SKM-1 (cell line): ENCODE results near the gene TRAPPC12.
"Not testable (repeated sequence)": the region's sequence is repeated elsewhere in the genome, so short reads cannot be mapped to it uniquely, and the experiment has no call there.

Experiments used
- DNase-seq: peaks from one replicate; lab custom pipeline; 2025; ENCODE audit not compliant: unreplicated experiment; lab: John Stamatoyannopoulos, UW

TRAPPC12 gene

GRCh38 chr2:3430740-3431490 is 51.4 kb downstream of the TRAPPC12 start:
- no peak for DNase-seq

- no peak for DNase-seq
Observed at GRCh38 chr2:3432067-3432466, 52.6 kb downstream of the TRAPPC12 start.

- no peak for DNase-seq
Observed at GRCh38 chr2:3432693-3433338, 53.3 kb downstream of the TRAPPC12 start.

- no peak for DNase-seq
Observed at GRCh38 chr2:3433339-3433699, 53.8 kb downstream of the TRAPPC12 start.

GRCh38 chr2:3433776-3434400 is 54.4 kb downstream of the TRAPPC12 start:
- no peak for DNase-seq

- no peak for DNase-seq
Observed at GRCh38 chr2:3434654-3435053, 55.2 kb downstream of the TRAPPC12 start.

GRCh38 chr2:3435445-3435844 is 56.0 kb downstream of the TRAPPC12 start:
- no peak for DNase-seq

- DNase-seq = no peak
Observed at GRCh38 chr2:3440477-3440876, 61.0 kb downstream of the TRAPPC12 start.

GRCh38 chr2:3441465-3441864 is 62.0 kb downstream of the TRAPPC12 start:
- no peak for DNase-seq

GRCh38 chr2:3442185-3442584 is 62.7 kb downstream of the TRAPPC12 start:
- no peak for DNase-seq

- DNase-seq = no peak
Observed at GRCh38 chr2:3443083-3443482, 63.6 kb downstream of the TRAPPC12 start.

GRCh38 chr2:3443506-3444084 is 64.1 kb downstream of the TRAPPC12 start:
- DNase-seq = no peak

GRCh38 chr2:3445891-3446290 is 66.4 kb downstream of the TRAPPC12 start:
- no peak for DNase-seq

- DNase-seq = no peak
Observed at GRCh38 chr2:3446381-3446780, 66.9 kb downstream of the TRAPPC12 start.

GRCh38 chr2:3447186-3447585 is 67.7 kb downstream of the TRAPPC12 start:
- DNase-seq = not testable (repeated sequence)

- no peak for DNase-seq
Observed at GRCh38 chr2:3447789-3448317, 68.4 kb downstream of the TRAPPC12 start.

GRCh38 chr2:3448441-3448911 is 69.0 kb downstream of the TRAPPC12 start:
- DNase-seq = not testable (repeated sequence)

GRCh38 chr2:3449086-3449485 is 69.6 kb downstream of the TRAPPC12 start:
- no peak for DNase-seq

GRCh38 chr2:3449936-3450335 is 70.4 kb downstream of the TRAPPC12 start:
- no peak for DNase-seq

- DNase-seq = no peak
Observed at GRCh38 chr2:3450385-3451010, 71.0 kb downstream of the TRAPPC12 start.

GRCh38 chr2:3451169-3451568 is 71.7 kb downstream of the TRAPPC12 start:
- DNase-seq = no peak
